HG02610 (cell line): ENCODE measurements around the gene ZNF593.

Experiments used
- ATAC-seq: cut with Tn5 transposase; IDR thresholded peaks from one replicate; pipeline ENCODE4 v1.9.1; 2021; ENCODE audit warnings: mild to moderate bottlenecking, moderate library complexity; ENCODE audit not compliant: unreplicated experiment

ZNF593 gene

GRCh38 chr1:26169669-26170471, at the start of gene ZNF593:
Gene ZNF593, plus strand, starts transcription at chr1:26169908. Its CDS starts 76 bp downstream, at chr1:26169984.
- ATAC-seq = peak; percentile 92

DNA sequence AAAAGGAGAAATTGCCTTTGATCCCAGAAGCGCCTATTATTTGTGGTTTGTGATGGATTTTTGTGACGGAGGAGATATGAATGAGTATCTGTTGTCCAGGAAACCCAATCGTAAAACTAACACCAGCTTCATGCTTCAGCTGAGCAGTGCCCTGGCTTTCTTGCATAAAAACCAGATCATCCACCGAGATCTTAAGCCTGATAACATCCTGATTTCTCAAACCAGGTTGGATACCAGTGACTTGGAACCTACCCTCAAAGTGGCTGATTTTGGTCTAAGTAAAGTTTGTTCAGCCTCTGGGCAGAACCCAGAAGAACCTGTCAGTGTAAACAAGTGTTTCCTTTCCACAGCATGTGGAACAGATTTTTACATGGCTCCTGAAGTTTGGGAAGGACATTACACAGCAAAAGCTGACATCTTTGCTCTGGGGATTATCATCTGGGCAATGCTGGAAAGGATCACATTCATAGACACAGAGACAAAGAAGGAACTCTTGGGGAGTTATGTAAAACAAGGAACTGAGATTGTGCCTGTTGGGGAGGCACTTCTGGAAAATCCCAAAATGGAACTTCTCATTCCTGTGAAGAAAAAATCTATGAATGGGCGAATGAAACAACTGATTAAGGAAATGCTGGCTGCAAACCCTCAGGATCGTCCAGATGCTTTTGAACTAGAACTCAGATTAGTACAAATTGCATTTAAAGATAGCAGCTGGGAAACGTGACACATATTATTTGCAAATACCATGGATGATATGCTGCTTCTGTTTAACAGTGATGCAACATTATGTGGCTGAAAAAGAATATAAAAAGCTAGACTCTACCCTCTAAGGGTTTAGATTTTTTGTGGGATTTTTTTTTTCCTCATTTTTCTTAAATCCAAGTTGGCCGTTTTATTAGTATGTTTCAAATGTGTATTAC, 47.6 kb upstream of the ZNF593 start:
- ATAC-seq = no peak

DNA sequence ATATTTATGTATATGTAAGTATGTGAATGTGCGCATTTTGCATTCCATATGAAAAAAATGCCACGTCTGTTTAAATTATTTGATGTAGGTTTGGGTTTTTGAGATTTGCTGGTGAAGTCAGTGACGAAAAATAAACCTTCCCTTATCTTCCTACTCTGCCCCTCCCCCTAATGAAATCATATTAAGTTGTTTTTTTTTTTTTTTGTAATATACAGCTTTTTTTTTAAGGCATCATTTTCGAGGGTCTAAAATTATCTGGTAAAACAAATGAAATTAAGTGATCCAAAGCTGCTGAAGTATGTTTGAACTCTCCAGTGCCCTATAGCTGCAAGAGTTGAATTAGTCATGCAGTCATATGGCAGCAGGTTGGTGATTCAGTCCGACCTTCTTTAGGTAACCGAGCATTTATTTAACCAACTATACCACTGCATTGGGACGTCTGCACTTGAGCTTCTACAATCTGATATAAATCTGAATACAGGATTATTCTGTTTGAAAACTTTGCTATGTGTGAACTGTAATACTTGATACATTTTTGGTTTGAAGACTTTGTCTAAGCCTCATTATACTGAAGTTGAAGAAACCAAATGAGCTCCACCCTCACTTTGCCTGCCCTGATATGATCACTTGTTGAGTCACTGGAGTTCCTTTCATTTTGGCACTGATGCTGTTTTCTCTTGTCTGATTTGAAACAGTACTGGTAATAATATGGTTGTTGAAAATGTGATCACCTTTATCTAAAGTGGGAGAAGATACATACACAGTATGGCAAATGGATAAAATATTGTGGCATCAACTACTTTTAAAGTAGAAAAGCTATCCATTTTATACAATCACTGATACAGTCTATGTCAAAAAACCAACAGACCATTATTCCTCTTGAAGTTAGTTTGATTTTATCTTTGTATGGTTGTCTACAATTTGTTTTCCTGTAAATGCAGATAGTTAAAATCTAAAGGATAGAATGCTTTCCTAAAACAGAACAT, 46.4 kb upstream of the ZNF593 start:
- no peak for ATAC-seq

DNA sequence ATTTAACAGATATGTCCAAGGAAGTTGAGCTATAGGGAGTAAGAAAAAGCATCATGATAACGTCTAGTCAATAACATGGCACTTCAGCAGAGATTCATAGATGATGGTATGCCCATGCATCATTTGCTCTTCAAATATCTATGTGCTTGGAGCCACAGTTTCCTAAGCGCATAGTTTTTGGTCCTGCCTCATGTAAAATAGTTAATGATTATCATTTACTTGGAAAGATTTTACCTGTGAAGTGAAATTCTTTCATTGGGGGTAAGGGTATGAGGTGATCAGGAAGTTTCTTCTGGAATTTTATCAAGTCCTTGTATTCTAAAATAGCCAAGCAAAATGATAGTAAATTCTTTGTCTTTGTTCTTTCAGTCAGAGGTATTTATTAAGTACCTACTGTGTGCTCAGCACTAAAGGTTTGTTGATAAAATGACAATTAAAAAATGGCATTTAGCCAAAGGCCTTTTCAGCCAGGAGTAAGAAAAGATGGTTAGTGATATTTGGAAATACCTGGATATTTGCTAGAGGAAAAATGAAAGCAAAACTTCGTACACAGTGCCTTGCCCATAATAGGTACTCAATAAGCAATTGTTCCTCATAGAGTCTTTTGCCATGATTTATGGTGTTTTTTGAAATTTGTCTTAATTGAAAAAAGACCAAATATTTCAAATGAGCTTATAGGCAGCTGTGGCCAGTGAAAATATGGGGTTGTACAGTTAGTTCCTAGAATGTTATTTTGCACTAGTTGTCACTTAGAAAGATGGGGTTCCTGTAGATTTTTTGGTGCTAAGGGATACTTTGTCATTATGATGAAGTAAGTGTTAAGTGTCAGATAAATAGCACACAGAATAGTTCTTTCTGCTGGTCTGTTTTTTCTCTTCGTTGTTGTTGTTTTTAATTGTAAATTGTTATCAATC, 45.0 kb upstream of the ZNF593 start:
- ATAC-seq = no peak

DNA sequence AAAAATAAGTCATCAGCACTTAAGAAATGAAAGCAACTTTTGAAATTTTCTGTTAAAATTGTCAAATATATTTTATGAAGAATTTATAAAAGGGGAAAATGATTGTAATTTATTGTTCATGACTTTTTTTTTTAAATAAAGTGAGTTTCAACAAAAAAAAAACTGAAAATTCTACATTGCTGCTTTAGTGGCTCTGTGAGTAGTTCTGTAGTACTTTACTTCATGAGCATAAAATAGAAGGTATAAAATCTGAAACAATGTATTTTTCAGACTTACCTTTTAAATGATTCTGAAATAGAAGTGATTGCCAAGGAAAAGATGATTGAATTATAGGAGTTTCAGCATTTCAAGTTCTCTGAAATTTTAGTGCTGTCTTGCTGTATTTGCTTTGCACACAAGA, 44.3 kb upstream of the ZNF593 start:
- ATAC-seq = no peak

DNA sequence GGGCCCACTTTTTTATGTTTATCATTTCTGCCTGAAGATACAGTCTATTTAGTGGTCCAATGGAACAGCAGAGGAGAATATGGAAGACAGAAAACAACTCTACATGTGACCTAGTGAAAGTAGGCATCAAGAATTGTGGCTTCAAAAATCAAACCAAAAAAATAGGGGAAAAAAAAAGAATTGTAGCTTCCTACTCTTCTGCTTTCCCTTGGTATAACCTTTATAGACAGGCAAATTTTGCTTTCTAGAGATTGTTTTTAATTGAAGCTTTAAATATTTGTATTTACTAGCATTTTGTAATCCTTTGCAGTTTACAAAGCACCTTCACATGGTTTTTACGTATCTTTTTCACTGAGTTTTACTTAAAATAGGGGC, 43.8 kb upstream of the ZNF593 start:
- no peak for ATAC-seq

GRCh38 chr1:26126321-26127084, 43.2 kb upstream of the ZNF593 start:
- peak; percentile 88 for ATAC-seq

DNA sequence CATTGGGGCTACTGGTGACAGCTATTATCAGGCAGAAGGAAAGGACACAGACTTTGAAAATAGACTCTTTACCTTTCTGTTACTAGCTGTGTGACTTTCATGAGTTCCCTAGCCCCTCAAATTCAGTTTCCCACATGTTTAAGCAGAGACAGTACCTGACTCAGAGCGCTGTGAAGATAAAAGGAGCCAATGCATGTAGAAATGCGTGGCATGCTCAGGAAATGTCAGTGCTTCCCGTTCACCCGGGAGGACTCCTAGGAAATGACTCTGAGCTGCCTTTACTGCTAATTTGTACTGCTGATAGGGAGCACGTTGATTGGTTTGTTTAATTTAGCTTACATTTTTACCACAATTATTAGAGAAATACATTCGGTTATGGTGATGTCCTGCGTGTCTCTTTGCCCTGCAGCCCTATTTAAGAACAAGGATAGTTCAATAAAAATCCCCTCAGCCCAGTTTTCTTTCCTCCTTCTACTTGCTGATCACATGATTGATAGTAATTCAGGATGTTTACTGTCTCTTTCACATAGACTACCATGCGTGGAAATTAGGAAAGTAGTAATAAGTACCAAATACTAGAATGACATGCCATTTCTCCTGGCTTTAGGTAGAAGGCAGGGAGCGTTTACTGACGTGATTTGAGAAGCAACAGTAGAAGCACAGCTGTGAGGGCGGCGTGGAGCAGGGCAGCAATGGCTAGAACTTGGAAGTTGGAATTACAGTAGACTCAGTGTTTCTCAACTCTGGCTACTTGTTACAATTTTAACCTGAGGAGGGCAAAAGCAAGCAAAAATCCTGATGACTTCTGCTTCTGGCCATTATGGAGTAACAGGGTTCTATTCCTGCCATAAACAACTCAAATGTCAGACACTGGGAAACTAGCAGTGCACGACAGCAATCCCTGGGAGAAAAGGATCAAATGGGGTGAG, 42.2 kb upstream of the ZNF593 start:
- ATAC-seq = no peak

- no peak for ATAC-seq
Observed at GRCh38 chr1:26129778-26130177, 39.9 kb upstream of the ZNF593 start.

GRCh38 chr1:26130695-26131094, 39.0 kb upstream of the ZNF593 start:
- no peak for ATAC-seq

DNA sequence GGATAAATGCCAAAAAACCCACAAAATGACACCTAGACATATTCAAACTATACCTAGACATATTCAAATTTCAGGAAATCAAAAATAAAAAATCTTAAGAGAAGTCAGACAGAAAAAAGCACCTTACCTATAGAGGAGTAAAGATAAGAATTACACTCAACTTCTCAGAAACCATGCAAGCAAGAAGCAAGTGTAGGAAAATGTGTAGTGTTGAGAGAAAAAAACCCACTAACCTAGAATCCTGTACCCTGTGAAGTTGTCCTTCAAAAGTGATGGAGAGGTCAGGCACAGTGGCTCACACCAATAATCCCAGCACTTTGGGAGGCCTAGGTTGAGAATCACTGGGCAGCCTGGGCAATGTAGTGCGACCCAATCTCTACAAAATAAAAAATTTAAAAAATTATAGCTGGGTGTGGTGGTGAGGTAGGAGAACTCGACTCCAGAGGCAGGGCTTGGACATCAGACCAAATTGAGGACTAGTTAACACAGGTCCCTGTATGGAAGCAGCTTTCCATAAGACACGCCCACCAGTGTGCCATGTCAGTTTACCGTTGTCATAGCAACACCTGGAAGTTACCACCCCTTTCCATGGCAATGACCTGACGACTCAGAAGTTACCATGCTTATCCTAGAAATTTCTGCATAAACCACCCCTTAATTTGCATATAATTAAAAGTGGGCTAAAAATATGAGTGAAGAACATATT, 37.4 kb upstream of the ZNF593 start:
- no peak for ATAC-seq

- ATAC-seq = no peak
Observed at GRCh38 chr1:26132834-26133167, 36.9 kb upstream of the ZNF593 start.

- no peak for ATAC-seq
Observed at GRCh38 chr1:26134466-26134865, 35.2 kb upstream of the ZNF593 start.

- no peak for ATAC-seq
Observed at GRCh38 chr1:26138974-26139558, 30.6 kb upstream of the ZNF593 start.

- no peak for ATAC-seq
Observed at GRCh38 chr1:26142159-26142558, 27.5 kb upstream of the ZNF593 start.

DNA sequence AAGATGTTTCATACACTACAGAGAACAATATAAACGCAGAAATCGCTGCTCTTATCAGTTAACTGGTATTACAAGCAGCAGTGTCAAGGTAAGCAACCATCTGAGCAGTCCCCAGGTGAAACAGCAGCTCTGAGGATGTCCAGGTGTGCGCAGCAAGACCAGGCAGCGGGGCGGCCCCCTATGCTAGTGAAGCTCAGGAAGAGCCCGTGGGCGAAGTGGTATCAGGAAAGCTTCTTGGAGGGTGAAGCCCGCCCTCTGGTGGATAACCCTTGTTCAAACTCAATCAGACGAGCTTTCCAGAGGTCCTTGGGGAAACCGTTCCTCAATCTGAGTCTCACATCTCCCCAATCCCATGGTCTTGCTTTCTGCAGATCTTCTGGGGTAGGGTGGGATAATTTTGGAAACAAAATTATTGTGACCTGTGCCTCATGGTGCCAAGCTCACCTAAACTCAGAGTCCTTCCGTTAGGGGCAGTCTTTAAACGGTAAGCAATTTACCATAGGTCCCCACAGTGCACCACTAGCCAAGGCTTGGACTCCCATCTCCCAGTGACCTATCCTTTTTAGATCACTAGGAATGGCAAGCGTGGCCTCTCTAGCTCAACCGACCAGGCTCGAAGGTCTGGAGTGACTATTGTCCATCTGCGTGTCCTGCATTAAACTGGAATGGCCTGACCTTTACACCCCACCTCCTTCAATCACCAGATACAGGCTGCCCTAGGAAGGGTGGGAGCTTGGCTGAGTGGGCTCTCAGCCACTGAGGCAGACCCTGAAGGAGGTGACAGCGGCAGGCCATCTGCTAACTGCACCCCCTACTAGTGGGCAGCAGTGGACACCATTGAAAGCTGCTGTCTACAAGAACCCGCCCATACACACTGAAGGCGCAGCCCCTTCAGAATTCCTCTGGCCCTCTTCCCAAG, 24.4 kb upstream of the ZNF593 start:
- ATAC-seq = no peak
